GM19324 (cell line): ENCODE measurements around the gene SLC25A12.

Experiments
- ATAC-seq: cut with Tn5 transposase; IDR thresholded peaks from one replicate; pipeline ENCODE4 v1.9.1; 2021; ENCODE audit warnings: mild to moderate bottlenecking, moderate library complexity; ENCODE audit not compliant: unreplicated experiment, low FRiP score

SLC25A12 gene

DNA sequence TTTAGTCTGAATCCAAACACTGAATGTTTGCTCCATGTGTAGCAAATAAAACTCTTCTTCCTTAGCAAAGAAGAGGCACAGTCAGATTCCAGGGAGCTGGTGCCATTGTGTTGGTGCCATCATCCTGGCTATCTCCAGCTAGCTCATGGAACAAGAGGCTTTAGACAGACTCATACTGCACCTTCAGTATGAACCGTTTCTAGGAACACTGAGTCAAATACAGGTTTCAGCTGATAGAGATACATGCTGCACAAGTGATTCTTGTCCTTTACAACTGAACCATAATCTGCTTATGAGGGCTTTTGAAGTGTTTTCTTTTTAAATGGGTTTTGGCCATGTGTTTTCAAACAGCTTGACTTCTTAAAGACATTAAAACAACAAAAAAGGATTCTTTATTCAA lies 148.9 kb downstream of the SLC25A12 start:
- ATAC-seq, result no peak

DNA sequence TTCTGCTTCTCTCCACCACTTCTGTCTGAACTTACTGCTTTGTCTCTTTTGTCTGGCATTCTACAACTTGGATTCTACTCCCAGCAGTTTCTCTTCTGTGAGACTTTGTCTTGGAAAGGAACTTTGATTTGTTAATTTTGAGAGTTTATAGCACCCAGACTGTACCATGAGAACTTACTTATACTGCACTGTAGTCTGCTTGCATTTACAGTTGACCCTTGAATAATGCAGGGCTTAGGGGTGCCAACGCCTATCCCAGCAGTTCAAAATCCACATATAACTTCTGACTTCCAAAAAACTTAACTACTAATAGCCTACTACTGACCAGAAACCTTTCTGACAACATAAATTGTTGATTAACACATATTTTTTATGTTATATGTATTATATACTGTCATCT lies 151.3 kb downstream of the SLC25A12 start:
- ATAC-seq, result no peak

DNA sequence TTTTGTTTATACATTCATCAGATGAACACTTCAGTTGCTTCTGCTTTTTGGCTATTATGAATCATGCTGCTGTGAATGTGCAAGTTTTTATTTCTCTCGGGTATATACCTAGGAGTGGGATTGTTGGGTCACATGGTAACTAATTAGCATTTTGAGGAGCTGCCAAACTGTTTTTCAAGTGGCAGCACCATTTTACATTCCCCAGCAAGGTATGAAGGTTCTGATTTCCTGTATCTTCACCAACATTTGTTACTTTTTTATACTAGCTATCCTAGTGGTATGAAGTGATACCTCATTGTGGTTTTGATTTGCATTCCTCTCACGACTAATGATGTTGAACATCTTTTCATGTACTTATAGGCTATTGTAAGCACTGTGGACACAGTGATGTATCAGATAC lies 152.9 kb downstream of the SLC25A12 start:
- ATAC-seq, result no peak

DNA sequence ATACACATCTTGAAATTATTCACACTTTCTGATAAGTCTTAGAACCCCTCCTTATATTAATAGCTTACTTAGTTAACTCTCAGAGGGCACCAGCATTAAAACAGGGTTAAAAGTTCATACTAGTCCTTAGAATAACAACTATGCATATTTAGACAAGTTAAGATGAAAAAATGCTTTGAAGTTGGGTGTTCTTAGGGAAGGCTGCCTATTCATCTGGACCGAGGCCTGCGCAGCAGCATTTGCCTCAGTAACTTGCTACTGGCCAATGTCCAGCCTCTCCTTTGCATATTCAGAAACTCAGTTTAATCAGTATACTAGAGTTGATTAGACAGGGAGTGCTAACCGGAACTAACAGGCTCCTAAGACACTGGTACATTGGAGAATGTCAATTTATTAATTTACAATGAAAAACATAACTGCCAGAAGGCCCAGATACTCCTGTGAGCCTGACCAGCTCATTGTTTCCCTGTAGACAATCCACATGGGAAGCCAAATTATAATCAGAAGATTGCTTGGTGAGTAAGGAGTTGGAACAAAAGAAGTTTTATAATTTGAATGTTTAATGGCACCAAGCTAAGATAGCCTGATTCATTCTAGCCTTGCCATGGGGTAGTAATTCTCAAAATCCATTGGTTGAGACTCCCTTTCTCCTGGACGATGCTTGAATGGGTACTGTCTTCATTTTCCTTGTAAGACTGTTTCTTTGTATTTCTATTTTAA lies 157.9 kb downstream of the SLC25A12 start:
- no peak for ATAC-seq
